Caco-2 (cell line): ENCODE measurements around the gene SLC44A5. TPM values are rescaled to one million over a fixed set of nuclear protein-coding genes. Genes with fewer than 3 reads are reported as not detected.

Source experiments
- BruUV-seq: library from RNA; stranded (reverse); fragments of 400-500 nt; replicated peaks from 2 replicates; lab custom pipeline; 2021; lab: Mats Ljungman, UMichigan
- CTCF ChIA-PET: fragments of 300-600 bp; sonication (Branson Sonifier 250); formaldehyde crosslinking; loops from one replicate; lab custom pipeline; 2022; ENCODE audit warnings: antibody characterized with exemption; lab: Charles Lee
- POLR2A ChIA-PET: fragments of 300-600 bp; sonication (Branson Sonifier 250); formaldehyde crosslinking; loops from one replicate; lab custom pipeline; 2022; ENCODE audit warnings: antibody characterized with exemption; lab: Charles Lee
- DNase-seq, 2 experiments: peaks; one replicate each; pipeline versions ENCODE4 v3.0.0 to v3.0.0-alpha.2; 2020 to 2022
- H3K27me3 ChIP-seq: replicated peaks from 2 replicates; pipeline ENCODE4 v1.6.0; 2011; ENCODE audit warnings: low read length; ENCODE audit not compliant: control insufficient read depth, insufficient read depth
- H3K36me3 ChIP-seq: 2 replicates; pipeline ENCODE4 v1.5.1; 2011; ENCODE audit warnings: low read length; ENCODE audit not compliant: control insufficient read depth, insufficient read depth
- H3K4me1 ChIP-seq: fragments of 250-450 bp; sonication (Bioruptor Pico); 2 replicates; pipeline ENCODE4 v1.5.1; 2020; ENCODE audit warnings: mild to moderate bottlenecking
- H3K4me3 ChIP-seq: 2 replicates; pipeline ENCODE4 v1.5.1; 2011; ENCODE audit warnings: low read depth, mild to moderate bottlenecking, control low read depth, low read length
- H3K9me3 ChIP-seq: fragments of 250-450 bp; sonication (Bioruptor Pico); 2 replicates; pipeline ENCODE4 v1.5.1; 2020; ENCODE audit warnings: mild to moderate bottlenecking, moderate library complexity
- H3K27ac Mint-ChIP-seq: one replicate; pipeline ENCODE4 v1.8.0; 2022; ENCODE audit warnings: mixed read lengths; ENCODE audit not compliant: unreplicated experiment
- H3K27me3 Mint-ChIP-seq: one replicate; pipeline ENCODE4 v1.8.0; 2022; ENCODE audit warnings: mixed read lengths; ENCODE audit not compliant: insufficient read depth, unreplicated experiment
- H3K36me3 Mint-ChIP-seq: one replicate; pipeline ENCODE4 v1.8.0; 2022; ENCODE audit warnings: mild to moderate bottlenecking, mixed read lengths; ENCODE audit not compliant: insufficient read depth, unreplicated experiment
- H3K4me1 Mint-ChIP-seq: one replicate; pipeline ENCODE4 v1.8.0; 2022; ENCODE audit warnings: low read depth, mixed read lengths; ENCODE audit not compliant: unreplicated experiment
- H3K4me3 Mint-ChIP-seq: one replicate; pipeline ENCODE4 v1.8.0; 2022; ENCODE audit warnings: mild to moderate bottlenecking, moderate library complexity, mixed read lengths; ENCODE audit not compliant: unreplicated experiment
- H3K9me3 Mint-ChIP-seq: one replicate; pipeline ENCODE4 v1.8.0; 2022; ENCODE audit warnings: mixed read lengths; ENCODE audit not compliant: unreplicated experiment
- intact Hi-C: fragments of 100-400 bp; cut with micrococcal nuclease; formaldehyde crosslinking; loops from one replicate; pipeline ENCODE4 v1.10.0; 2022; ENCODE audit not compliant: unreplicated experiment
- total RNA-seq: library from RNA; stranded (reverse); gene quantifications from 2 replicates; pipeline ENCODE4 v1.2.3, GENCODE V29; 2022
- TF ChIP-seq, protein P1 (sequence below), 2 experiments: fragments of 200-600 bp in 1 of 2; IDR thresholded peaks; 1 replicate in 1 of 2; 2 replicates in 1 of 2; pipeline versions ENCODE4 v1.5.1 to v1.8.0; 2011 to 2022; ENCODE audit warnings: antibody characterized with exemption in 1 of 2, control low read depth in 1 of 2, inconsistent platforms in 1 of 2, low read depth in 1 of 2, low read length in 1 of 2, mild to moderate bottlenecking in 1 of 2, moderate library complexity in 1 of 2; ENCODE audit not compliant: insufficient read depth in 1 of 2, severe bottlenecking in 1 of 2, unreplicated experiment in 1 of 2

Gene SLC44A5
- total RNA-seq, 1 experiment from 2014 or later, result 13.6 TPM

DNA sequence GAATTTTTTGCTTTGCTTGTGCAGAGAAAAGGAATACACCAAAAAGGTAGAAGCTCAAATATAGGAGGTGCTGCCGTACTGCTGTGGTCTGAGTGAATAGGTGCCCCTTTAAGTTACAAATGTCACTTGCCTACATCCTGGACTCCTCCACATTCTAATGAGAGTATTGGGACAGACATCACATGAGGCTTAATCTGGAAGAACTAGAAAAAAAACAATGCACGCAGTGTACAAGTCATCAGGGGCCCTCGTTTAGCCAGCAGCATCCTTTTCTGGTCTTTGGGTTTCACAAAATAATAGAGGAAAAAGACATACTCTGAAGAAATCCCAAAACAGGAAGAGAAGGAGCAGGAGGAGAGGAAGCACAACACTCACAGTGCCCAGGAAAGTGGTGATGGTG is 89.3 kb downstream of the SLC44A5 start:
- Mint-ChIP-seq H3K4me1 (peaks cover 13% of the 10 kb centered on the region), H3K4me3 (no peak overlapping the region), H3K36me3 (no peaks in the 10 kb centered on the region), H3K9me3 (no peaks in the 10 kb centered on the region), H3K27ac (no peak overlapping the region), H3K27me3 (no peaks in the 10 kb centered on the region)
- ChIA-PET POLR2A (no interaction called here), CTCF (no interaction called here)
- BruUV-seq, result no TSS peak
- Histone ChIP-seq H3K9me3 (no peaks in the 10 kb centered on the region), H3K4me3 (no peak overlapping the region), H3K36me3 (no peaks in the 10 kb centered on the region), H3K27me3 (no peaks in the 10 kb centered on the region), H3K4me1 (no peaks in the 10 kb centered on the region)
- DNase-seq, result no peak
- TF ChIP-seq, protein P1, sequence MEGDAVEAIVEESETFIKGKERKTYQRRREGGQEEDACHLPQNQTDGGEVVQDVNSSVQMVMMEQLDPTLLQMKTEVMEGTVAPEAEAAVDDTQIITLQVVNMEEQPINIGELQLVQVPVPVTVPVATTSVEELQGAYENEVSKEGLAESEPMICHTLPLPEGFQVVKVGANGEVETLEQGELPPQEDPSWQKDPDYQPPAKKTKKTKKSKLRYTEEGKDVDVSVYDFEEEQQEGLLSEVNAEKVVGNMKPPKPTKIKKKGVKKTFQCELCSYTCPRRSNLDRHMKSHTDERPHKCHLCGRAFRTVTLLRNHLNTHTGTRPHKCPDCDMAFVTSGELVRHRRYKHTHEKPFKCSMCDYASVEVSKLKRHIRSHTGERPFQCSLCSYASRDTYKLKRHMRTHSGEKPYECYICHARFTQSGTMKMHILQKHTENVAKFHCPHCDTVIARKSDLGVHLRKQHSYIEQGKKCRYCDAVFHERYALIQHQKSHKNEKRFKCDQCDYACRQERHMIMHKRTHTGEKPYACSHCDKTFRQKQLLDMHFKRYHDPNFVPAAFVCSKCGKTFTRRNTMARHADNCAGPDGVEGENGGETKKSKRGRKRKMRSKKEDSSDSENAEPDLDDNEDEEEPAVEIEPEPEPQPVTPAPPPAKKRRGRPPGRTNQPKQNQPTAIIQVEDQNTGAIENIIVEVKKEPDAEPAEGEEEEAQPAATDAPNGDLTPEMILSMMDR (IDR thresholded peaks at IDR 0.05; ENCODE audit: insufficient read depth in 1 of 2, low read depth in 1 of 2, low read length in 1 of 2, severe bottlenecking in 1 of 2, unreplicated experiment in 1 of 2), result no peak
- intact Hi-C loops, result no loop called here

DNA sequence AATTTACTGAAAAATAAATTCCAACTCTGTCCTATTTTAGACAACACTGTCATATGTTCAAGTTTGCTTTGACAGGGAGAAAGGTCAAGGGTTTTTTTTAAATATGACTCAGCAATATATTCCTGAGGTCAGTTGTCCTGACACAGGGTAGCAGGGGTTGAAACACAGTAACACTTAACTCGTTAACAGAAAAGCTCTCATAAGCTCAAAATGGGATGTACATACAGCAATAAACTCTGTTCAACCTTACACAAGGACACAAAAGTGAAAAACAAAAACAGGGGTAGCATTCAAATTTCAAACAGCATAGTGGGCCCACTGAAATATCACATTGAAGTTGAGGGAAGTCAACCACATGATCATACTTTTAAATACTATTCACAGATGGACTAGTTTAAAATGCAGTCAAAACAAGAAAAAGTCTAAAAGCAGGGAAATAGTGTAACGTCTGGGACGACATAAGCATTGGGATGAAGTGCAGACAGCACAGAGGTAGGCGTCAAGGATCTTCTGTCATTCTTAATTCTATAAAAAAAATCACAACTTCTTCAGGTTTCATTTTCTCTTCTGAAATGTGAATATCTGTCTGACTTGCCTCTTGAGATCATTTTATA is 89.9 kb downstream of the SLC44A5 start:
- Histone ChIP-seq H3K36me3 (no peaks in the 10 kb centered on the region), H3K9me3 (no peaks in the 10 kb centered on the region), H3K4me3 (no peak overlapping the region), H3K27me3 (no peaks in the 10 kb centered on the region), H3K4me1 (no peaks in the 10 kb centered on the region)
- Mint-ChIP-seq H3K27me3 (no peaks in the 10 kb centered on the region), H3K4me3 (no peak overlapping the region), H3K36me3 (no peaks in the 10 kb centered on the region), H3K27ac (no peak overlapping the region), H3K4me1 (peaks cover 13% of the 10 kb centered on the region), H3K9me3 (no peaks in the 10 kb centered on the region)
- TF ChIP-seq, protein P1 (IDR thresholded peaks at IDR 0.05; ENCODE audit: insufficient read depth in 1 of 2, low read depth in 1 of 2, low read length in 1 of 2, severe bottlenecking in 1 of 2, unreplicated experiment in 1 of 2), result no peak
- BruUV-seq, result no TSS peak
- intact Hi-C loops, result no loop called here
- CTCF ChIA-PET, result no interaction called here
- POLR2A ChIA-PET, result no interaction called here
- DNase-seq, result no peak

DNA sequence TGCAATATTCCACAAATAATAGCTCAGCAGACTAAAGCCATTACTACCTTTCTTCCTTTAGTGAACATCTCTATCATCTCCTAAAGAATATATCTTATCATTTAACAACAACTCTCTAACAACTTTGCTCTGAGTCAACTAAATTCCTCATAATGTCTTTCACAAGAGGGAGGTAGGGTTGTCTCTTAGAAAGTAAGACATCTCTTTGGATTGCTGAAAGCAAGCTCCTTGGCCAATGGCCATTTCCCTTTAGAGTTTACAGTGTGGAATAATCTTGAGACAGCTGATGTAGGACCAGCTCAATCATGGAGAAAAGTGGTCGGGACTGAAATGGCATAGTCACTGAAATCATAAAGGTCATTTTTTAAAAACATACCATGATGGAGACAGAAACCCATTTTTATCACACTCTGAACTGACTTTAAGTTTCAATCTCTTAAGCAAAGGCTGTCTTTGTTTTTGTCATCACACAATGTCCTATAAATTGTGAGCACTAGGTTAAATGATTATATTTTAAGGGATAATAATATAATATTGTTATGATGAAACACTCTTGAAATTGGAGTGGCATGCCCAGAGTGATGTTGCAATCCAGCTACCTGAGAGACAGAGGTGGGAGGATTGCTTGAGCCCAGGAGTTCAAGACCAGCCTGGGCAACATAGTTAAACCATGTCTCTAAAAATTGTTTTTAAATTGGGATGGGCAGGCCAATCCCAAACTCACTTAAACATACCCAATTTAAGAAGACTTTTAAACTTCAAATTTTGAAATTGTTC is 91.1 kb downstream of the SLC44A5 start:
- POLR2A ChIA-PET, result no interaction called here
- H3K9me3 Mint-ChIP-seq, result no peaks in the 10 kb centered on the region
- DNase-seq, result no peak
- H3K27ac Mint-ChIP-seq, result no peak overlapping the region
- intact Hi-C loops, result no loop called here
- Histone ChIP-seq H3K27me3 (no peaks in the 10 kb centered on the region), H3K9me3 (no peaks in the 10 kb centered on the region), H3K4me3 (no peak overlapping the region), H3K36me3 (no peaks in the 10 kb centered on the region), H3K4me1 (no peaks in the 10 kb centered on the region)
- H3K4me3 Mint-ChIP-seq, result no peak overlapping the region
- H3K36me3 Mint-ChIP-seq, result no peaks in the 10 kb centered on the region
- CTCF ChIA-PET, result no interaction called here
- TF ChIP-seq, protein P1 (IDR thresholded peaks at IDR 0.05; ENCODE audit: insufficient read depth in 1 of 2, low read depth in 1 of 2, low read length in 1 of 2, severe bottlenecking in 1 of 2, unreplicated experiment in 1 of 2), result no peak
- BruUV-seq, result no TSS peak
- peaks cover 13% of the 10 kb centered on the region for H3K4me1 Mint-ChIP-seq
- H3K27me3 Mint-ChIP-seq, result no peaks in the 10 kb centered on the region
